Measurements from ENCODE around the gene LSR. TPM values are rescaled to one million over a fixed set of nuclear protein-coding genes. Genes with fewer than 3 reads are reported as not detected.

LSR gene
- total RNA-seq, 4 donors from 2014 or later, result 10.4 to 30.9 (median 17.9) TPM

DNA sequence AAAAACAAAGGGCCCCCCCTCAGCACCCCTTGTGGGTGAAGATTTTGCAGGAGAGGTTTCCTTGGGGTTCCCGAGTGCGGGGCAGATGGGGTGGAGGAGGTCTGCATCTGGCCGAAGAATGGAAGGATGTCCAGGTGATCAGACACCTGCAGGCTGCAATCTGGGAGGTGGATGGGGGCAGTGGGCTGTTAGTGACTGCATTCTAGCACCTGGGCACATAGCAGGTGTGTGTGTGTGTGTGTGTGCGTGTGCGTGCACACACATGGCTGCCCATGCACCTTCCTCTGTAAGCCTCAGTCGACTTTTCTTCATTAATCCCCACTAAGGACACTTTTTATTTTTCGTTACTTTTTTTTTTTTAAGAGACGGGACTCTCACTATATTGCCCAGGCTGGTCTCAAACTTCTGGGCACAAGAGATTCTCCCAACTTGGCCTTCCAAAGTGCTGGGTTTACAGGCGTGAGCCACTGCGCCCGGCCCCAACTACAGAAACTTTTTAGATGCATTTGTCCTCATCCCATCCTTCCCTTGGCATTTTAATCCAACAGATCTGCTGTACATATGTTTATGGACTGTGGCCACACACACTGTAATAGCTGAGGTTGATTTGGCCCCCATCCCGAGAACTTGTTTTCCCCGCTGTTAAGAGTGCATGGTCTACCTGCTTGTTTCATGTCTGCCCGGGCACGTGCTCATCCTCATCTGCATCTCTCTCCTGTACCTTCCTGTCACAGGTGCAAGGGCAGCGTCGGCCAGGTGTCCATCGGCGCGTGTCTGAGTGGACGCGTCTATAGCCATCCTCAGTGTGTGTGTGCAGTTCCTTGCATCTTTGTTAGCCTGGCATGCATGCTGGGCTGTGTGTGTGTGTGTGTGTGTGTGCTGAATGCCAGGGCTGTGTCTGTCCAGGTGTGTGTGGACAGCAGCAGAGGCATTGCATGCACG lies 43.9 kb downstream of the LSR start:
- no peak for DNase-seq (ENCODE audit: low spot score)
- ATAC-seq (ENCODE audit: low FRiP score), result no peak
- no peak for TF ChIP-seq CTCF (IDR thresholded peaks at IDR 0.05)

DNA sequence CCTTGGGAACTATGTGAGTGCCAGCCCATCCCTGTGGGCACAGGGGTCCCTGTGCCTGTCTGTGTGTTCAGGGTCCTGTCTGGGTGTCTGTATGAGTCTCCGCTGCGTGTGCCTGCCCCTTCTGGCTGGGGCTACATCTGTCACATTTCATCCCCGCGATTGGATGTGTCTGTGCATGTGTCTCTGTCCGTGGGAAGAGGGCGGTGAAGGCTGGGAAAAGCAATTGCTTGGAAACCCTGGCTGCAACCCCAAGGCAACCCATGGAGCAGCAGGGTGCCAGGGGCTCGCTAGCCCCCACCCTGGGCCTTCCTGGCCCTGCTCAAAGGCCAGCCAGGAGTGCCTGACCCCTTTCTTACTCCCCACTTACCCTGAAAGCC lies 44.5 kb downstream of the LSR start:
- DNase-seq (ENCODE audit: low spot score) (no peak), ATAC-seq (ENCODE audit: low FRiP score) (no peak)
- TF ChIP-seq CTCF (IDR thresholded peaks at IDR 0.05), result no peak

GRCh38 chr19:35293808-35294207 lies 45.0 kb downstream of the LSR start:
- DNase-seq (ENCODE audit: low spot score), result no peak
- no peak for TF ChIP-seq CTCF (IDR thresholded peaks at IDR 0.05)
- ATAC-seq (ENCODE audit: low FRiP score), result no peak

DNA sequence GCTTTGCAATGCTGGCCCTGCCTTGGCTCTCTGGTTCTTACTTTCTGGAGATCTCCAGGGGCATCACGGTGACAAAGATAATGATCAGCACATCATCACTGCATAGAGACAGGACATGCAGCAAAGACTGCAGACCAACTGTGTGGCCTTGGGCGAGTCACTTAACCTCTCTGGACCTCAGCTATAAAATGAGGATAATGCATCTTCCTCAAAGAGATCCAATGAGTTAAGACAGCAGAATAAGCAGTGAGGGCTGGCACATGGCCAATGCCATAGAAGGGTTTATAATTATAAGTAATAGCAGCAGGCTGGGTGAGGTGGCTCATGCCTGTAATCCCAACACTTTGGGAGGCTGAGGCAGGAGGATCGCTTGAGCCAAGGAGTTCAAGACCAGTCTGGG lies 45.5 kb downstream of the LSR start:
- no peak for ATAC-seq (ENCODE audit: low FRiP score)
- no peak for TF ChIP-seq CTCF (IDR thresholded peaks at IDR 0.05)

DNA sequence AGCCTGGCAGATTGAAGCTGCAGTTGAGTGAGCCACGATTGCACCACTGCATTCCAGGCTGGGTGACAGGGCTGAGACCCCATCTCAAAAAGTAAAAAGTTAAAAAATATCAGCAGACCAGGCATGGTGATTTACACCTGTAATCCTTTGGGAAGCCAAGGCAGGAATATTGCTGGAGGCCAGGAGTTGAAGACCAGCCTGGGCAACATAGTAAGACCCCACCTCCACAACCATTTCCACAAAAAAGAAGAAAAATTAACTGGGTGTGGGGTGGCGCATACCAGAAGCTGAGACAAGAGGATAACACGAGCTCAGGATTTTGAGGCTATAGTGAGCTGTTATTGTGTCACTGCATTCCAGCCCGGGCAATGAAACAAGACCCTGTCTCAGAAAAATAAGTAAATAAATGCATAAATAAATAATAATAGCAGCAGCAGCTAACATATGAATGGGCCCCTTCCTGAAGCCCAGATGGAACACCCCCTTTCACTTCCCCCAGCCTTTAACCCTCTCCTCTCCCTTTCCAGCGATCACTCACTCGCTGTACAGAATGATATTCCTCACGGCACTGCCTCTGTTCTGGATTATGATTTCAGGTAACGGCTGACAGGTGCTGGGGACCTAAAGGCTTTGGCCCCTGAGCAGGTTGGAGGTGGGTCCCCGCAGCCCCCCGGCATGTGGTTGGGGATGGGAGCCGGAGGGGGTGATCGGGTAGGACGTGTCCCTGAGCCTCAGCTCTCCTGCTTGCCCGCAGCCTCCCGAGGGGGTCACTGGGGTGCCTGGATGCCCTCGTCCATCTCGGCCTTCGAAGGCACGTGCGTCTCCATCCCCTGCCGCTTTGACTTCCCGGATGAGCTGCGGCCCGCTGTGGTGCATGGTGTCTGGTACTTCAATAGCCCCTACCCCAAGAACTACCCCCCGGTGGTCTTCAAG lies 46.3 kb downstream of the LSR start:
- ATAC-seq (ENCODE audit: low FRiP score) (no peak), DNase-seq (ENCODE audit: low spot score) (no peak)
- no peak for TF ChIP-seq CTCF (IDR thresholded peaks at IDR 0.05)

More for the DNA sequence above, 45.5 kb downstream of the LSR start:
- no peak for DNase-seq (ENCODE audit: low spot score)

GRCh38 chr19:35295792-35296462 lies 47.1 kb downstream of the LSR start:
- no peak for ATAC-seq (ENCODE audit: low FRiP score)

More at GRCh38 chr19:35295792-35296462, 47.1 kb downstream of the LSR start:
- DNase-seq (ENCODE audit: low spot score), result no peak
- no peak for TF ChIP-seq CTCF (IDR thresholded peaks at IDR 0.05)
